GM18861 (cell line): ENCODE data around the gene METTL24.

ENCODE experiments used
- ATAC-seq: cut with Tn5 transposase; IDR thresholded peaks from one replicate; pipeline ENCODE4 v1.9.1; 2021; ENCODE audit not compliant: unreplicated experiment

Gene METTL24

GRCh38 chr6:110211753-110212152 is 146.4 kb downstream of the METTL24 start:
- no peak for ATAC-seq

GRCh38 chr6:110207652-110208051 is 150.5 kb downstream of the METTL24 start:
- ATAC-seq = no peak

- no peak for ATAC-seq
Measured at GRCh38 chr6:110201151-110201884, 156.8 kb downstream of the METTL24 start.

GRCh38 chr6:110198561-110198960 is 159.6 kb downstream of the METTL24 start:
- no peak for ATAC-seq

- no peak for ATAC-seq
Measured at GRCh38 chr6:110196874-110197273, 161.3 kb downstream of the METTL24 start.

- ATAC-seq = no peak
Measured at GRCh38 chr6:110195639-110196038, 162.5 kb downstream of the METTL24 start.
